Karpas-422 (cell line): ENCODE measurements around the gene DHX34. TPM values are rescaled to one million over a fixed set of nuclear protein-coding genes. Genes with fewer than 3 reads are reported as not detected.
"Not testable (repeated sequence)": the region's sequence is repeated elsewhere in the genome, so short reads cannot be mapped to it uniquely, and the experiment has no call there.

Experiments
- DNase-seq: peaks from one replicate; pipeline ENCODE4 v3.0.0-alpha.2; 2015
- H2AFZ ChIP-seq: fragments of 200-600 bp; sonication (generic); 2 replicates; pipeline ENCODE4 v1.6.1; 2014; ENCODE audit warnings: antibody characterized with exemption, low read length, mixed read lengths
- H3K27ac ChIP-seq: fragments of 200-600 bp; sonication (generic); 2 replicates; pipeline ENCODE4 v1.5.1; 2014; ENCODE audit warnings: mild to moderate bottlenecking, low read length, moderate library complexity
- H3K27me3 ChIP-seq: fragments of 200-600 bp; sonication (generic); 2 replicates; pipeline ENCODE4 v1.6.1; 2014; ENCODE audit warnings: low read length, mixed read lengths
- H3K36me3 ChIP-seq: fragments of 200-600 bp; sonication (generic); 2 replicates; pipeline ENCODE4 v1.6.1; 2014; ENCODE audit warnings: low read length, mixed read lengths; ENCODE audit not compliant: insufficient read depth
- H3K4me1 ChIP-seq: fragments of 200-600 bp; sonication (generic); 2 replicates; pipeline ENCODE4 v1.6.1; 2014; ENCODE audit warnings: mild to moderate bottlenecking, low read length, mixed read lengths
- H3K4me2 ChIP-seq: fragments of 200-600 bp; sonication (generic); 2 replicates; pipeline ENCODE4 v1.6.1; 2014; ENCODE audit warnings: low read length, low read depth, mild to moderate bottlenecking; ENCODE audit not compliant: poor library complexity, severe bottlenecking
- H3K4me3 ChIP-seq: fragments of 200-600 bp; sonication (generic); 2 replicates; pipeline ENCODE4 v1.5.1; 2014; ENCODE audit warnings: mild to moderate bottlenecking, antibody characterized with exemption, low read length, mixed read lengths
- H3K79me2 ChIP-seq: fragments of 200-600 bp; sonication (generic); 2 replicates; pipeline ENCODE4 v1.6.1; 2014; ENCODE audit warnings: mild to moderate bottlenecking, low read length, mixed read lengths
- H3K9ac ChIP-seq: fragments of 200-600 bp; sonication (generic); 2 replicates; pipeline ENCODE4 v1.6.0; 2014; ENCODE audit warnings: low read length
- H3K9me2 ChIP-seq: fragments of 200-600 bp; sonication (generic), shearing (Covaris generic); replicated peaks from 2 replicates; pipeline ENCODE4 v1.6.0; 2014; ENCODE audit warnings: mild to moderate bottlenecking, low read length, moderate library complexity; ENCODE audit not compliant: insufficient read depth
- H3K9me3 ChIP-seq: fragments of 300-700, 200-600 bp; sonication (generic); 2 replicates; pipeline ENCODE4 v1.6.1; 2014; ENCODE audit warnings: low read length, mixed read lengths
- H4K20me1 ChIP-seq: fragments of 200-600 bp; sonication (generic); 2 replicates; pipeline ENCODE4 v1.6.1; 2014; ENCODE audit warnings: mild to moderate bottlenecking, antibody characterized with exemption, low read length, low read depth; ENCODE audit not compliant: insufficient read depth
- total RNA-seq: library from RNA; depleted of rRNA; stranded (reverse); fragments of >200 nt; shearing (Covaris generic); gene quantifications from 2 replicates; pipeline ENCODE4 v1.2.3, GENCODE V29; 2014; ENCODE audit warnings: low replicate concordance; rRNA removed

DHX34 gene
- 17.4 and 41.5 TPM in 2 replicates for total RNA-seq

- H4K20me1 ChIP-seq: no peaks in the 10 kb centered on the region
Observed at GRCh38 chr19:47348819-47349795, at the start of gene DHX34. DHX34 (plus strand) TSS chr19:47349315; CDS start chr19:47353031, 3,716 bp downstream.

GRCh38 chr19:47300867-47301266, 48.2 kb upstream of the DHX34 start:
- H3K9ac ChIP-seq, H3K9me3 ChIP-seq, H3K79me2 ChIP-seq, H3K27ac ChIP-seq, H3K9me2 ChIP-seq, H3K4me2 ChIP-seq, H3K4me3 ChIP-seq, H3K36me3 ChIP-seq, H3K4me1 ChIP-seq, H4K20me1 ChIP-seq, H2AFZ ChIP-seq, DNase-seq, H3K27me3 ChIP-seq: not testable (repeated sequence)

More at GRCh38 chr19:47348819-47349795, at the start of gene DHX34:
- H3K9me2 ChIP-seq: no peaks in the 10 kb centered on the region
- H3K9ac ChIP-seq: peak within 1 kb of the TSS; percentile 95
- peak within 1 kb of the TSS; percentile 87 for H3K4me3 ChIP-seq
- H3K4me1 ChIP-seq: peaks cover 30% of the 10 kb centered on the region
- no peaks in the 10 kb centered on the region for H3K27me3 ChIP-seq
- DNase-seq: peak; percentile 100
- H3K9me3 ChIP-seq: no peaks in the 10 kb centered on the region
- peaks cover 19% of the 10 kb centered on the region; the same call in 1 of the 2 replicates for H3K36me3 ChIP-seq
- peak within 1 kb of the TSS; percentile 88 for H3K4me2 ChIP-seq
- peak within 1 kb of the TSS; percentile 68 for H2AFZ ChIP-seq
- H3K27ac ChIP-seq: peak within 1 kb of the TSS; percentile 56
- H3K79me2 ChIP-seq: peaks cover 46% of the 10 kb centered on the region

GRCh38 chr19:47302249-47302648, 46.9 kb upstream of the DHX34 start:
- Histone ChIP-seq H3K4me2 (no peak overlapping the region), H3K79me2 (no peaks in the 10 kb centered on the region), H3K27me3 (no peaks in the 10 kb centered on the region), H3K36me3 (no peaks in the 10 kb centered on the region), H3K9me3 (no peaks in the 10 kb centered on the region), H3K4me1 (peaks cover 5% of the 10 kb centered on the region), H3K27ac (no peak overlapping the region), H3K9me2 (no peaks in the 10 kb centered on the region), H3K9ac (no peak overlapping the region), H4K20me1 (no peaks in the 10 kb centered on the region), H2AFZ (no peak overlapping the region), H3K4me3 (no peak overlapping the region)
- DNase-seq: no peak

- no peaks in the 10 kb centered on the region for H4K20me1 ChIP-seq
- H3K27me3 ChIP-seq: no peaks in the 10 kb centered on the region
- no peak overlapping the region for H3K9ac ChIP-seq
- H2AFZ ChIP-seq: no peak overlapping the region
- peaks cover 7% of the 10 kb centered on the region for H3K4me1 ChIP-seq
- H3K79me2 ChIP-seq: no peaks in the 10 kb centered on the region
- H3K4me2 ChIP-seq: no peak overlapping the region
- H3K27ac ChIP-seq: no peak overlapping the region
- no peaks in the 10 kb centered on the region for H3K36me3 ChIP-seq
- H3K9me3 ChIP-seq: no peaks in the 10 kb centered on the region
- H3K9me2 ChIP-seq: no peaks in the 10 kb centered on the region
- no peak for DNase-seq
- no peak overlapping the region for H3K4me3 ChIP-seq
Observed at GRCh38 chr19:47303966-47304365, 45.1 kb upstream of the DHX34 start.

GRCh38 chr19:47305309-47305751, 43.8 kb upstream of the DHX34 start:
- no peaks in the 10 kb centered on the region for H3K9me3 ChIP-seq
- H3K9ac ChIP-seq: no peak overlapping the region
- H2AFZ ChIP-seq: no peak overlapping the region
- H3K27ac ChIP-seq: no peak overlapping the region
- H3K4me2 ChIP-seq: no peak overlapping the region
- H4K20me1 ChIP-seq: no peaks in the 10 kb centered on the region
- no peaks in the 10 kb centered on the region for H3K27me3 ChIP-seq
- no peaks in the 10 kb centered on the region for H3K36me3 ChIP-seq
- no peaks in the 10 kb centered on the region for H3K9me2 ChIP-seq
- peak; percentile 74 for DNase-seq
- H3K79me2 ChIP-seq: no peaks in the 10 kb centered on the region
- H3K4me3 ChIP-seq: no peak overlapping the region
- peaks cover 13% of the 10 kb centered on the region for H3K4me1 ChIP-seq

- Histone ChIP-seq H3K36me3 (no peaks in the 10 kb centered on the region), H3K9me2 (no peaks in the 10 kb centered on the region), H3K27me3 (no peaks in the 10 kb centered on the region), H2AFZ (no peak overlapping the region), H4K20me1 (no peaks in the 10 kb centered on the region), H3K4me1 (peaks cover 13% of the 10 kb centered on the region), H3K4me2 (no peak overlapping the region), H3K9ac (no peak overlapping the region), H3K79me2 (no peaks in the 10 kb centered on the region), H3K9me3 (no peaks in the 10 kb centered on the region), H3K27ac (no peak overlapping the region), H3K4me3 (no peak overlapping the region)
- no peak for DNase-seq
Observed at GRCh38 chr19:47306303-47306702, 42.8 kb upstream of the DHX34 start.

GRCh38 chr19:47309038-47309437, 40.1 kb upstream of the DHX34 start:
- Histone ChIP-seq H3K9ac (no peak overlapping the region), H2AFZ (no peak overlapping the region), H4K20me1 (no peaks in the 10 kb centered on the region), H3K4me2 (peak overlapping the region; percentile 38), H3K4me3 (no peak overlapping the region), H3K9me2 (no peaks in the 10 kb centered on the region), H3K36me3 (no peaks in the 10 kb centered on the region), H3K27ac (no peak overlapping the region), H3K79me2 (no peaks in the 10 kb centered on the region), H3K27me3 (no peaks in the 10 kb centered on the region), H3K9me3 (no peaks in the 10 kb centered on the region), H3K4me1 (peaks cover 13% of the 10 kb centered on the region)
- DNase-seq: peak; percentile 66

- Histone ChIP-seq H3K9ac (no peak within 1 kb of the TSS), H4K20me1 (no peaks in the 10 kb centered on the region), H3K9me2 (no peaks in the 10 kb centered on the region), H3K27ac (no peak within 1 kb of the TSS), H3K4me1 (peaks cover 13% of the 10 kb centered on the region), H3K9me3 (no peaks in the 10 kb centered on the region), H3K4me3 (no peak within 1 kb of the TSS), H3K27me3 (no peaks in the 10 kb centered on the region), H3K4me2 (peak within 1 kb of the TSS; percentile 38), H2AFZ (no peak within 1 kb of the TSS), H3K36me3 (no peaks in the 10 kb centered on the region), H3K79me2 (no peaks in the 10 kb centered on the region)
- peak; percentile 56 for DNase-seq
Observed at GRCh38 chr19:47309608-47310007, 39.5 kb upstream of the DHX34 start, which contains the start of gene C5AR1. C5AR1 (plus strand) TSS chr19:47309861; CDS start chr19:47309896, 35 bp downstream.
